Activated naive CD4-positive, alpha-beta T cell treated with anti-CD3 and anti-CD28 coated beads for 36 hours (primary cell): ENCODE data around the gene MZT1. TPM values are rescaled to one million over a fixed set of nuclear protein-coding genes. Genes with fewer than 3 reads are reported as not detected.
"Not testable (repeated sequence)": the region's sequence is repeated elsewhere in the genome, so short reads cannot be mapped to it uniquely, and the experiment has no call there.

ENCODE experiments used
- CTCF ChIA-PET: fragments of 350-600 bp; sonication (Branson Sonifier 250); formaldehyde crosslinking; loops from one replicate; lab custom pipeline; 2021; ENCODE audit warnings: antibody characterized with exemption; lab: Charles Lee
- DNase-seq: peaks from one replicate; pipeline ENCODE4 v3.0.0-alpha.2; 2020
- H3K27ac Mint-ChIP-seq: one replicate; pipeline ENCODE4 v1.8.0; 2021; ENCODE audit warnings: mild to moderate bottlenecking, mixed read lengths
- H3K27me3 Mint-ChIP-seq: one replicate; pipeline ENCODE4 v1.8.0; 2021; ENCODE audit warnings: low read depth, mixed read lengths
- H3K36me3 Mint-ChIP-seq: one replicate; pipeline ENCODE4 v1.8.0; 2021; ENCODE audit warnings: low read depth, mixed read lengths
- H3K4me1 Mint-ChIP-seq: one replicate; pipeline ENCODE4 v1.8.0; 2021; ENCODE audit warnings: low read depth, mixed read lengths
- H3K4me3 Mint-ChIP-seq: one replicate; pipeline ENCODE4 v1.8.0; 2021; ENCODE audit warnings: mild to moderate bottlenecking, moderate library complexity, mixed read lengths
- H3K9me3 Mint-ChIP-seq: one replicate; pipeline ENCODE4 v1.8.0; 2021; ENCODE audit warnings: mixed read lengths
- intact Hi-C: fragments of 100-400 bp; cut with micrococcal nuclease; formaldehyde crosslinking; loops from one replicate; pipeline ENCODE4 v1.15.1; 2023
- total RNA-seq, 2 experiments: library from RNA; stranded (reverse); gene quantifications; one replicate each; pipeline ENCODE4 v1.2.3, GENCODE V29; 2021

MZT1 gene
- total RNA-seq, 2 experiments from 2014 or later, result 32.4 to 32.9 TPM

- peaks cover 39% of the 10 kb centered on the region for H3K4me1 Mint-ChIP-seq
- H3K9me3 Mint-ChIP-seq, CTCF ChIA-PET, H3K27me3 Mint-ChIP-seq, DNase-seq, H3K27ac Mint-ChIP-seq: not testable (repeated sequence)
- intact Hi-C loops, result loop anchor here (2.0 to 5.0 kb wide), 3 partner anchors 983 to 1435 kb away; partner anchors contain the start of gene KLF12
- H3K36me3 Mint-ChIP-seq, result peaks cover 35% of the 10 kb centered on the region
- peak overlapping the region; percentile 90 for H3K4me3 Mint-ChIP-seq
Observed at GRCh38 chr13:72726185-72726584, 1.2 kb downstream of the MZT1 start.

- intact Hi-C loops, result no loop called here
- Mint-ChIP-seq H3K27ac (no peak overlapping the region), H3K4me1 (peaks cover 11% of the 10 kb centered on the region), H3K4me3 (no peak overlapping the region), H3K9me3 (peaks cover 21% of the 10 kb centered on the region), H3K36me3 (peaks cover 88% of the 10 kb centered on the region), H3K27me3 (no peaks in the 10 kb centered on the region)
- CTCF ChIA-PET, result no interaction called here
- DNase-seq, result no peak
Observed at GRCh38 chr13:72716776-72717175, 10.7 kb downstream of the MZT1 start.

GRCh38 chr13:72700509-72700908, 26.9 kb downstream of the MZT1 start:
- Mint-ChIP-seq H3K4me3 (no peak overlapping the region), H3K9me3 (peaks cover 8% of the 10 kb centered on the region), H3K27me3 (peaks cover 5% of the 10 kb centered on the region), H3K36me3 (peaks cover 2% of the 10 kb centered on the region), H3K4me1 (no peaks in the 10 kb centered on the region), H3K27ac (no peak overlapping the region)
- CTCF ChIA-PET, result no interaction called here
- DNase-seq, result no peak
- intact Hi-C loops, result no loop called here

- CTCF ChIA-PET, result interaction anchor here (0.7 kb wide), 2 partner anchors 8 to 110 kb away, joined by 4 read pairs; no protein-coding TSS in a partner anchor
Observed at GRCh38 chr13:72698164-72698563, 29.3 kb downstream of the MZT1 start.

GRCh38 chr13:72696579-72696978, 30.9 kb downstream of the MZT1 start:
- CTCF ChIA-PET, result interaction anchor here (1.1 to 2.4 kb wide), 3 partner anchors 46 to 60 kb away, joined by 4 to 5 read pairs (median 4); no protein-coding TSS in a partner anchor
- Mint-ChIP-seq H3K9me3 (peaks cover 5% of the 10 kb centered on the region), H3K27ac (no peak overlapping the region), H3K36me3 (no peaks in the 10 kb centered on the region), H3K4me1 (no peaks in the 10 kb centered on the region), H3K4me3 (no peak overlapping the region), H3K27me3 (peaks cover 8% of the 10 kb centered on the region)
- DNase-seq, result no peak
- intact Hi-C loops, result loop anchor here (5.0 kb wide), 2 partner anchors 54 to 1734 kb away; no protein-coding TSS in a partner anchor

More at GRCh38 chr13:72698164-72698563, 29.3 kb downstream of the MZT1 start:
- no peak for DNase-seq
- H3K27ac Mint-ChIP-seq, result no peak overlapping the region
- H3K27me3 Mint-ChIP-seq, result peaks cover 8% of the 10 kb centered on the region
- no peaks in the 10 kb centered on the region for H3K4me1 Mint-ChIP-seq
- H3K9me3 Mint-ChIP-seq, result peaks cover under 1% of the 10 kb centered on the region
- H3K36me3 Mint-ChIP-seq, result no peaks in the 10 kb centered on the region
- intact Hi-C loops, result loop anchor here (5.0 kb wide), 2 partner anchors 56 to 1736 kb away; no protein-coding TSS in a partner anchor
- H3K4me3 Mint-ChIP-seq, result no peak overlapping the region

- Mint-ChIP-seq H3K27me3 (peaks cover 15% of the 10 kb centered on the region), H3K4me1 (no peaks in the 10 kb centered on the region), H3K27ac (no peak overlapping the region), H3K9me3 (peaks cover 5% of the 10 kb centered on the region), H3K36me3 (no peaks in the 10 kb centered on the region), H3K4me3 (no peak overlapping the region)
- DNase-seq, result no peak
- CTCF ChIA-PET, result no interaction called here
- intact Hi-C loops, result no loop called here
Observed at GRCh38 chr13:72694314-72694713, 33.1 kb downstream of the MZT1 start.

- CTCF ChIA-PET, result no interaction called here
- H3K4me3 Mint-ChIP-seq, result no peak overlapping the region
Observed at GRCh38 chr13:72693832-72694231, 33.6 kb downstream of the MZT1 start.

GRCh38 chr13:72692884-72693514, 34.4 kb downstream of the MZT1 start:
- H3K9me3 Mint-ChIP-seq, result peaks cover 5% of the 10 kb centered on the region
- H3K27me3 Mint-ChIP-seq, result peaks cover 13% of the 10 kb centered on the region
- DNase-seq, result no peak
- H3K36me3 Mint-ChIP-seq, result no peaks in the 10 kb centered on the region
- no peak overlapping the region for H3K4me3 Mint-ChIP-seq
- H3K4me1 Mint-ChIP-seq, result no peaks in the 10 kb centered on the region
- CTCF ChIA-PET, result interaction anchor here (0.5 to 0.6 kb wide), 2 partner anchors 88 to 1062 kb away, joined by 3 to 4 read pairs; partner anchors contain the start of gene DIS3
- intact Hi-C loops, result no loop called here
- H3K27ac Mint-ChIP-seq, result no peak overlapping the region

More at GRCh38 chr13:72693832-72694231, 33.6 kb downstream of the MZT1 start:
- peaks cover 15% of the 10 kb centered on the region for H3K27me3 Mint-ChIP-seq
- intact Hi-C loops, result no loop called here
- peaks cover 5% of the 10 kb centered on the region for H3K9me3 Mint-ChIP-seq
- DNase-seq, result no peak
- H3K36me3 Mint-ChIP-seq, result no peaks in the 10 kb centered on the region
- no peaks in the 10 kb centered on the region for H3K4me1 Mint-ChIP-seq
- H3K27ac Mint-ChIP-seq, result no peak overlapping the region

GRCh38 chr13:72689181-72689696, 38.2 kb downstream of the MZT1 start:
- H3K27ac Mint-ChIP-seq, result no peak overlapping the region
- H3K4me1 Mint-ChIP-seq, result no peaks in the 10 kb centered on the region
- intact Hi-C loops, result no loop called here
- H3K4me3 Mint-ChIP-seq, result no peak overlapping the region
- H3K36me3 Mint-ChIP-seq, result no peaks in the 10 kb centered on the region
- no peak for DNase-seq
- CTCF ChIA-PET, result no interaction called here
- H3K9me3 Mint-ChIP-seq, result peaks cover 5% of the 10 kb centered on the region
- H3K27me3 Mint-ChIP-seq, result peaks cover 14% of the 10 kb centered on the region

GRCh38 chr13:72686766-72687165, 40.7 kb downstream of the MZT1 start:
- CTCF ChIA-PET, result interaction anchor here (1.2 kb wide), 1 partner anchor 12 kb away, joined by 3 read pairs; no protein-coding TSS in a partner anchor
- no peak overlapping the region for H3K4me3 Mint-ChIP-seq
- DNase-seq, result no peak
- intact Hi-C loops, result no loop called here
- no peak overlapping the region for H3K27ac Mint-ChIP-seq
- H3K36me3 Mint-ChIP-seq, result no peaks in the 10 kb centered on the region
- H3K27me3 Mint-ChIP-seq, result peaks cover 25% of the 10 kb centered on the region
- no peaks in the 10 kb centered on the region for H3K9me3 Mint-ChIP-seq
- H3K4me1 Mint-ChIP-seq, result no peaks in the 10 kb centered on the region

- H3K9me3 Mint-ChIP-seq, result no peaks in the 10 kb centered on the region
Observed at GRCh38 chr13:72680353-72680752, 47.1 kb downstream of the MZT1 start.

GRCh38 chr13:72678312-72678711, 49.1 kb downstream of the MZT1 start:
- intact Hi-C loops, result no loop called here
- H3K36me3 Mint-ChIP-seq, result no peaks in the 10 kb centered on the region
- no peaks in the 10 kb centered on the region for H3K4me1 Mint-ChIP-seq
- H3K27me3 Mint-ChIP-seq, result peaks cover 13% of the 10 kb centered on the region
- no peaks in the 10 kb centered on the region for H3K9me3 Mint-ChIP-seq
- no peak overlapping the region for H3K4me3 Mint-ChIP-seq
- CTCF ChIA-PET, result no interaction called here
- H3K27ac Mint-ChIP-seq, result no peak overlapping the region
- no peak for DNase-seq

More at GRCh38 chr13:72680353-72680752, 47.1 kb downstream of the MZT1 start:
- Mint-ChIP-seq H3K4me3 (no peak overlapping the region), H3K4me1 (no peaks in the 10 kb centered on the region), H3K27me3 (peaks cover 15% of the 10 kb centered on the region), H3K36me3 (no peaks in the 10 kb centered on the region), H3K27ac (no peak overlapping the region)
- DNase-seq, result no peak
- CTCF ChIA-PET, result no interaction called here
- intact Hi-C loops, result no loop called here

GRCh38 chr13:72677431-72677830, 50.0 kb downstream of the MZT1 start:
- DNase-seq, result no peak
- Mint-ChIP-seq H3K27me3 (peaks cover 11% of the 10 kb centered on the region), H3K36me3 (no peaks in the 10 kb centered on the region), H3K4me1 (no peaks in the 10 kb centered on the region), H3K4me3 (no peak overlapping the region), H3K9me3 (no peaks in the 10 kb centered on the region), H3K27ac (no peak overlapping the region)
- intact Hi-C loops, result no loop called here
- CTCF ChIA-PET, result no interaction called here
